Suppressor macrophage (primary cell): ENCODE results near the gene IL2RA.
"Not testable (repeated sequence)": the region's sequence is repeated elsewhere in the genome, so short reads cannot be mapped to it uniquely, and the experiment has no call there.

Source experiments
- DNase-seq, 4 experiments: peaks; one replicate each; pipeline ENCODE4 v3.0.0-alpha.2; 2020 to 2022
- total RNA-seq, 17 experiments: gene quantifications; one replicate each; lab custom pipeline; 2026; ENCODE audit warnings: mixed read lengths in 6 of 17, inconsistent platforms in 3 of 17; lab: John Stamatoyannopoulos, UW

IL2RA gene
- total RNA-seq = 0.07 to 484 (median 1.1) reads per million in 17 experiments

GRCh38 chr10:6062101-6062771 lies at the start of gene IL2RA:
Gene IL2RA, minus strand, starts transcription at chr10:6062367. Its CDS starts 216 bp downstream, at chr10:6062151.
- DNase-seq = peak in 3 of 4 experiments; percentile 36 to 61 (median 53)

- no peak for DNase-seq
These were observed 48.0 kb upstream of the IL2RA start for GRCh38 chr10:6110136-6110535.

DNA sequence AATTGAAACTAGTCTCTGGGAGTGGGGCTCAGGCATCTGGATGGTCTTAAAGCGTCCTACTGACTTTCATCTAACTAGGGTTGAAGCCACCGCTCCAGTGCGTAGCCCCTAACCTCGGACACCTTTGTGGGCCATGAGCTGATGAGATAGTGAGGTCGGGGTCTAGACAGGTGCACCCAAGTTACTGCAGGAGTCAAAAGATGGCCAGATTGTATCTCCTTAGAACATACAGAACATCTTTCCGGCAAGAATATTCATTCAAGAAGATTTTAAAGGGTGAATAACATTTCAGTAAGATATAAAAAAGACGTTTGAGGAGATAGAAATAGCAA lies 47.2 kb upstream of the IL2RA start:
- no peak for DNase-seq

DNA sequence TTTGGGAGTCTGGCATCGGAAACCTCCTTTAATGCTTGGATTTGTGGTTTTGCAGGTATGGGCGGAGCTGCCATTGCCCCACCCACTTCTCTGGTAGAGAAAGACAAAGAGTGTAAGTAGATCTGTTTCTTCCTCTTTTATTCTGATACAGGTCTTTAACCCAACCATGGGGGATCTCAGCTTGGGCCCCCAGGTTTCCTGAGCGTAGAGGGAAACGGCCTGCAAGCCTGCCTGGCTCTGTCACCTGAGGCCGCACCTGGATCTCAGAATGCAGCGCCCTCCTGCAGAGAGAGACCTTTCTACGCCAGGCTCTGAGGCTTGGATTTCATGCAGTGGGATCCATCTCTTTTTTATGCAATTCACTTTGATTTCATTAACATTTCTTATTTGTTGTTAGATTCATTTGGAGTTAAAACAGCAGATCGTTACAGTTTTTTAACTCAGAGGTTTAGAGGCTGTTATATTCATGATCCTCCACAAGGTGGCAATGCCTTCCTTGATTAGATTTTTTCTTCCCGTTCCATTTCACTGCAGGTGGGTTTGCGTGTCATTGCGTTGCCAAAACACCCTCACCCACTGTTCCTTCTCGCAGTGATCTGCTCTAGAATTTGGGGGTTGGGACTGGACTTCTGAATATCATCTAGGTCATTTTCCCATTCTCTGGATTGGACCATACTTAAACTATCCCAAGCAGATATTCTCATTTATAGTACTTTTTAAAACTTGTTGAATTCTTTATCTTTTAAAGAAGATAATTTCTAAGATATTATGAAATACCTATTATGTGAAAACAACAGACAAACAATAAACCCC lies 46.7 kb upstream of the IL2RA start:
- peak; percentile 63 to 77 (median 68) for DNase-seq

- no peak for DNase-seq
These were observed 45.9 kb upstream of the IL2RA start for GRCh38 chr10:6108072-6108471.

GRCh38 chr10:6107616-6108015 lies 45.4 kb upstream of the IL2RA start:
- DNase-seq = not testable (repeated sequence)

DNA sequence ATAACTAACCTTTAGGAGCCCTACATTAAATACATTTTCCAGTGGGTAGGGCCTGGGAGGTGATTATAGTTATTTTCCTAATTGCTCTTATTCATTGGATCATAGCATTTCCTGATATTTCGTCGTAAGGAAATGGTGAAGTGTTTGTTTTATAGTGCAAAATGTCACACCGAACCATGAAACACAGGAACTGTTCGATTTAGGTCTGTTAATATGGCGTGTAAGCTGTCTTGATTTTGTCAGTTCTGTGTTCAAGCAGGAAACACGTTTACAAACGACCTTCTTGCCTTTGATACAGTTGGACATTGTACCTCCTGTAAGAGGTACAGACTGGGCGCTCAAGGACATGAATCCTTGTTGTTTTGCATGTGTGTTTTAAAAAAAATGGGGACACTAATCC lies 41.4 kb upstream of the IL2RA start:
- DNase-seq = no peak

DNA sequence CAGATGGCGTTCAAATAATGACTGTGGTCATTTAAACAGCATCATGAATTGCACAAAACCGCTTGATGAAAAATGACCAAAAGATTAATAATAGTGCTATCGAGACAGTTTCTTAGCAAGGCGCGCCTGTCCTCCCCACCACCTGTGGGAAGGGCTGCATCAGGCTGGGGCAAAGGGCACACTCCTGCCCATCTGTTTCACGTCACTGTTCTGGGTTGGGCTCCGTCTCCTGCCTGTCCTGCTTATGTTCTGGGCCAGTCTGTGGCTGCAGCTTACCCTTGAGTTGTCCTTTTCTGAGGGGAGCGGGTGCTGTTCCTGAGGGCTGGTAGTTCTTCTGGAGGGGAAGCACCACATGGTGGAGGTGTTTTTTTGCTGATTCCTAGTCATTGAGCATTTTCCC lies 40.0 kb upstream of the IL2RA start:
- no peak for DNase-seq

GRCh38 chr10:6101181-6101580 lies 39.0 kb upstream of the IL2RA start:
- DNase-seq = no peak

GRCh38 chr10:6100370-6100769 lies 38.2 kb upstream of the IL2RA start:
- DNase-seq = no peak

GRCh38 chr10:6098156-6098555 lies 36.0 kb upstream of the IL2RA start:
- DNase-seq = no peak

DNA sequence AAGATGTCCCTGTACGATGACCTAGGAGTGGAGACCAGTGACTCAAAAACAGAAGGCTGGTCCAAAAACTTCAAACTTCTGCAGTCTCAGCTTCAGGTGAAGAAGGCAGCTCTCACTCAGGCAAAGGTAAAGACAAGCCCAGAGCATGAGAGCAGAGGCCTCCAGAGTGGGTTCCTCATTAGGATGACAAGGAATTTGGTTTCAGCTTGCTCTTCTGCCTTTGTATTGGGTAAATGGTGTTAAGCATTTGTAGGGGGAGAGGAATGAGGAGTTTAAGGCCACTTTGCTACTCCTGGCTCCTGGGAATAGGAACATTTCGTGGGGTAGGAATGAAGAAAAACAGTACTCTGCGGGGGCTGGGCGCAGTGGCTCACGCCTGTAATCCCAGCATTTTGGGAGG lies 34.9 kb upstream of the IL2RA start:
- no peak for DNase-seq

GRCh38 chr10:6095810-6096570 lies 33.8 kb upstream of the IL2RA start:
- DNase-seq = no peak

- DNase-seq = peak in 1 of 4 experiments; percentile 19
These were observed 30.6 kb upstream of the IL2RA start for GRCh38 chr10:6092731-6093130.

DNA sequence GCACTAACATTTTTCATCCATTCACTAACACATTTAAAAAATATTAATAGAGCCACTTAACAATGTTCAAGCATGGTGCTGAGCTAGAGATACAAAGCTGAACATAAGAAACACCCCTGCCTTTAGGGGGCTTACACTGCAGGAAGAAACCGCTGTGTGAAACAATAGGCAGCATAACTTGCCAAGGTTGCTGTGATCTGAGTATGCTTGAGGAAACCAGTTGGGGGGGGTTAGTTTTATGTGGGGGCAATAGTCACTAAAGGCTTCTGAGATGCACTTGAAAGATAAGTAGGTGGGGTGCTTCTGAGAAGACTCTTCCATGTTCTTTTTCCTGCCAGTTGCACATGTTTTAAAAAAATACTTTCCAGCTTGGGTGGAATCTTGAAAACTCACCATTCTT lies 29.5 kb upstream of the IL2RA start:
- no peak for DNase-seq

GRCh38 chr10:6089334-6090219 lies 27.4 kb upstream of the IL2RA start:
- peak in 3 of 4 experiments; percentile 28 to 43 (median 32) for DNase-seq

GRCh38 chr10:6088721-6089333 lies 26.7 kb upstream of the IL2RA start, which contains the start of gene RBM17:
Gene RBM17, plus strand, starts transcription at chr10:6089034. Its CDS starts 8,032 bp downstream, at chr10:6097066.
- DNase-seq = peak; percentile 97 to 99 (median 98)

GRCh38 chr10:6086375-6087233 lies 24.4 kb upstream of the IL2RA start:
- peak; percentile 95 to 97 (median 95) for DNase-seq

- no peak for DNase-seq
These were observed 21.6 kb upstream of the IL2RA start for GRCh38 chr10:6083523-6084475.
